A549 (cell line): ENCODE measurements around the gene UNC5CL. TPM values are rescaled to one million over a fixed set of nuclear protein-coding genes. Genes with fewer than 3 reads are reported as not detected.

Experiments used
- ATAC-seq, 2 experiments: fragments of 200-7000 bp in 1 of 2; fragments of >200 bp in 1 of 2; cut with Nextera tagmentation in 1 of 2; cut with Tn5 transposase in 1 of 2; 3 replicates each; pipeline versions ENCODE4 v1.8.0 to v1.9.1; 2018 to 2020; ENCODE audit warnings: mild to moderate bottlenecking in 1 of 2, moderate library complexity in 1 of 2
- CTCF ChIA-PET: fragments of 300-600 bp; sonication (Branson Sonifier 250); formaldehyde crosslinking; extraction: SDS; loops from one replicate; lab custom pipeline; 2021; ENCODE audit warnings: antibody characterized with exemption, inconsistent platforms; lab: Yijun Ruan, JAX
- POLR2A ChIA-PET: fragments of 350-600 bp; formaldehyde crosslinking; extraction: SDS; loops from one replicate; lab custom pipeline; 2021; ENCODE audit warnings: antibody characterized with exemption, inconsistent platforms; lab: Yijun Ruan, JAX
- DNase-seq, 2 experiments: peaks; one replicate each; pipeline versions ENCODE4 v3.0.0 to v3.0.0-alpha.2; 2011 to 2016; ENCODE audit warnings: low read depth in 1 of 2, low spot score in 1 of 2
- FAIRE-seq: peaks from 2 replicates; lab custom pipeline; 2011; peaks lifted over from hg19 to GRCh38; lab: Jason Lieb, UNC
- H3K27ac ChIP-seq, 2 experiments: fragments of >200 bp; sonication (Bioruptor Twin); formaldehyde crosslinking; 3 replicates each; pipeline ENCODE4 v1.5.1; 2016 to 2017
- H3K4me1 ChIP-seq: fragments of >200 bp; sonication (Bioruptor Twin); formaldehyde crosslinking; 3 replicates; pipeline ENCODE4 v1.6.1; 2016
- H3K4me2 ChIP-seq: fragments of >200 bp; sonication (Bioruptor Twin); formaldehyde crosslinking; 3 replicates; pipeline ENCODE4 v1.6.1; 2016
- H3K4me3 ChIP-seq: fragments of >200 bp; sonication (Bioruptor Twin); formaldehyde crosslinking; 3 replicates; pipeline ENCODE4 v1.5.1; 2016
- H3K9me3 ChIP-seq: fragments of >200 bp; sonication (Bioruptor Twin); formaldehyde crosslinking; 3 replicates; pipeline ENCODE4 v1.6.1; 2016
- ATOH8 ChIP-seq: fragments of 250-450 bp; sonication (Bioruptor Pico); IDR thresholded peaks from 2 replicates; pipeline ENCODE4 v1.5.0; 2020; ENCODE audit warnings: low read depth, mild to moderate bottlenecking, moderate library complexity
- CHD2 ChIP-seq: fragments of 150-350 bp; IDR thresholded peaks from 2 replicates; pipeline ENCODE4 v1.6.1; 2014; ENCODE audit warnings: low read length; ENCODE audit not compliant: partially characterized antibody
- ESRRA ChIP-seq: fragments of 150-350 bp; IDR thresholded peaks from 2 replicates; pipeline ENCODE4 v1.6.1; 2014; ENCODE audit warnings: mild to moderate bottlenecking, low read length, borderline replicate concordance
- FOSB ChIP-seq: fragments of 250-450 bp; sonication (Bioruptor Pico); IDR thresholded peaks from 2 replicates; pipeline ENCODE4 v1.5.0; 2020; ENCODE audit warnings: mild to moderate bottlenecking, moderate library complexity
- GATA3 ChIP-seq: IDR thresholded peaks from 2 replicates; pipeline ENCODE4 v1.6.1; 2012; ENCODE audit warnings: borderline replicate concordance
- HEYL ChIP-seq: fragments of 250-450 bp; sonication (Bioruptor Pico); IDR thresholded peaks from 2 replicates; pipeline ENCODE4 v1.8.0; 2021; ENCODE audit warnings: mild to moderate bottlenecking, moderate library complexity
- KDM1A ChIP-seq: fragments of 200-600 bp; sonication (generic); IDR thresholded peaks from 2 replicates; pipeline ENCODE4 v1.6.1; 2016; ENCODE audit warnings: low read depth, mild to moderate bottlenecking
- KDM5A ChIP-seq: fragments of 200-600 bp; sonication (generic); IDR thresholded peaks from 2 replicates; pipeline ENCODE4 v1.6.1; 2016; ENCODE audit warnings: antibody characterized with exemption, mild to moderate bottlenecking
- MAX ChIP-seq: IDR thresholded peaks from 2 replicates; pipeline ENCODE4 v1.6.1; 2012
- MYC ChIP-seq: IDR thresholded peaks from 2 replicates; pipeline ENCODE4 v1.6.1; 2012; ENCODE audit warnings: mild to moderate bottlenecking, inconsistent platforms, low read length, improper control_type of control experiment, borderline replicate concordance
- NFE2L2 ChIP-seq: fragments of 150-350 bp; conservative IDR thresholded peaks from 2 replicates; pipeline ENCODE4 v1.6.1; 2014; ENCODE audit warnings: low read length
- NPAS2 ChIP-seq: fragments of 250-450 bp; sonication (Bioruptor Pico); IDR thresholded peaks from 2 replicates; pipeline ENCODE4 v1.8.0; 2022; ENCODE audit warnings: mild to moderate bottlenecking, moderate library complexity, borderline replicate concordance
- PHF8 ChIP-seq: fragments of 200-600 bp; sonication (generic); IDR thresholded peaks from 2 replicates; pipeline ENCODE4 v1.6.1; 2016; ENCODE audit warnings: low read depth, mild to moderate bottlenecking, antibody characterized with exemption, moderate library complexity, borderline replicate concordance
- POLR2A ChIP-seq: IDR thresholded peaks from 2 replicates; pipeline ENCODE4 v1.6.1; 2012; ENCODE audit warnings: mild to moderate bottlenecking, low read length
- POLR2AphosphoS2 ChIP-seq: conservative IDR thresholded peaks from 2 replicates; pipeline ENCODE4 v1.6.1; 2012; ENCODE audit warnings: low read length, improper control_type of control experiment, inconsistent platforms
- RAD21 ChIP-seq, 2 experiments: fragments of >200 bp in 1 of 2; sonication (Bioruptor Twin) in 1 of 2; formaldehyde crosslinking in 1 of 2; IDR thresholded peaks in 1 of 2; conservative IDR thresholded peaks in 1 of 2; 2 replicates in 1 of 2; 3 replicates in 1 of 2; pipeline ENCODE4 v1.6.1; 2012 to 2018; ENCODE audit warnings: inconsistent platforms in 1 of 2
- RARB ChIP-seq: fragments of 250-450 bp; sonication (Bioruptor Pico); IDR thresholded peaks from 2 replicates; pipeline ENCODE4 v1.8.0; 2021; ENCODE audit warnings: mild to moderate bottlenecking, moderate library complexity
- RCOR1 ChIP-seq: fragments of 150-350 bp; IDR thresholded peaks from 2 replicates; pipeline ENCODE4 v1.6.1; 2014; ENCODE audit warnings: antibody characterized with exemption, low read length, low read depth
- RFX5 ChIP-seq: fragments of 450-650 bp; IDR thresholded peaks from 2 replicates; pipeline ENCODE4 v1.7.1; 2014; ENCODE audit warnings: antibody characterized with exemption, mild to moderate bottlenecking, moderate library complexity
- SMC3 ChIP-seq: fragments of >200 bp; sonication (Bioruptor Twin); formaldehyde crosslinking; IDR thresholded peaks from 3 replicates; pipeline ENCODE4 v1.6.1; 2018; ENCODE audit warnings: inconsistent platforms
- ZC3H11A ChIP-seq: fragments of 450-650 bp; IDR thresholded peaks from 2 replicates; pipeline ENCODE4 v1.6.1; 2014; ENCODE audit warnings: antibody characterized with exemption, mild to moderate bottlenecking
- ZFP36 ChIP-seq: fragments of 450-650 bp; IDR thresholded peaks from 2 replicates; pipeline ENCODE4 v1.6.1; 2014; ENCODE audit warnings: borderline replicate concordance; ENCODE audit not compliant: partially characterized antibody
- ZSCAN20 ChIP-seq: fragments of 250-450 bp; sonication (Bioruptor Pico); IDR thresholded peaks from 2 replicates; pipeline ENCODE4 v1.8.0; 2022; ENCODE audit warnings: mild to moderate bottlenecking, moderate library complexity
- WGBS: methylation state at CpG from one replicate; pipeline ENCODE4 v1.1.6; 2017; ENCODE audit errors: missing lambda C conversion rate; 5-methylcytosine and 5-hydroxymethylcytosine counted together
- polyA plus RNA-seq, 4 experiments: library from polyadenylated mRNA; depleted of rRNA in 3 of 4; stranded (reverse); fragments of >200 nt; fragmentation: RNase III in 1 of 4; extraction: RNeasy Plus Mini Kit Qiagen cat#74134 plus additional on column Dnase treatment in 1 of 4; gene quantifications; 2 replicates in 3 of 4; 3 replicates in 1 of 4; pipeline ENCODE4 v1.2.3, GENCODE V29; 2011 to 2017
- TF ChIP-seq, protein P1 (sequence below): fragments of 150-350 bp; IDR thresholded peaks from 2 replicates; pipeline ENCODE4 v1.6.1; 2014; ENCODE audit warnings: low read depth, mild to moderate bottlenecking, low read length
- TF ChIP-seq, protein P2 (sequence below): fragments of 200-600 bp; sonication (generic); IDR thresholded peaks from 2 replicates; pipeline ENCODE4 v1.6.1; 2016; ENCODE audit warnings: antibody characterized with exemption, mild to moderate bottlenecking, moderate library complexity
- TF ChIP-seq, protein P3 (sequence below): IDR thresholded peaks from 2 replicates; pipeline ENCODE4 v1.6.1; 2012; ENCODE audit warnings: low read depth, borderline replicate concordance
- TF ChIP-seq, protein P4 (sequence below): IDR thresholded peaks from 2 replicates; pipeline ENCODE4 v1.6.1; 2012
- TF ChIP-seq, protein P5 (sequence below): fragments of 250-450 bp; sonication (Bioruptor Pico); IDR thresholded peaks from 2 replicates; pipeline ENCODE4 v1.5.0; 2021; ENCODE audit warnings: mild to moderate bottlenecking, moderate library complexity, borderline replicate concordance

The UNC5CL gene
- polyA plus RNA-seq, 2 of the 4 experiments (the other 2 are of a cell fraction): 1.1 to 2.8 TPM

GRCh38 chr6:41022294-41022693, 16.7 kb downstream of the UNC5CL start:
- Histone ChIP-seq H3K4me3 (no peak overlapping the region), H3K4me2 (peak overlapping the region; percentile 62), H3K9me3 (peaks cover 6% of the 10 kb centered on the region; the same call in 1 of the 3 replicates), H3K4me1 (peaks cover 27% of the 10 kb centered on the region), H3K27ac (peak overlapping the region; percentile 74 to 80)
- ATAC-seq: 0 out of 6 replicates have a peak, but pooled peaks of 1 of the 2 experiments have one; percentile 12
- ChIA-PET POLR2A (no interaction called here), CTCF (interaction anchor here (0.6 to 8.0 kb wide), 12 partner anchors 14 to 409 kb away, joined by 3 to 71 read pairs (median 4); partner anchors contain the start of gene UNC5CL)
- no peak for FAIRE-seq
- TF ChIP-seq RAD21 (conservative IDR thresholded peaks at IDR 0.05 in 1 of 2, IDR thresholded peaks at IDR 0.05 in 1 of 2) (no peak), RARB (no peak), ATOH8 (CRISPR knock-in tag) (no peak), ESRRA (no peak), RFX5 (no peak), PHF8 (no peak), FOSB (CRISPR knock-in tag) (no peak), POLR2A (no peak), CHD2 (no peak), POLR2AphosphoS2 (no peak), ZSCAN20 (CRISPR knock-in tag) (no peak), ZC3H11A (no peak), KDM5A (no peak), KDM1A (no peak), NFE2L2 (no peak), MYC (no peak)
- TF ChIP-seq, protein P1, sequence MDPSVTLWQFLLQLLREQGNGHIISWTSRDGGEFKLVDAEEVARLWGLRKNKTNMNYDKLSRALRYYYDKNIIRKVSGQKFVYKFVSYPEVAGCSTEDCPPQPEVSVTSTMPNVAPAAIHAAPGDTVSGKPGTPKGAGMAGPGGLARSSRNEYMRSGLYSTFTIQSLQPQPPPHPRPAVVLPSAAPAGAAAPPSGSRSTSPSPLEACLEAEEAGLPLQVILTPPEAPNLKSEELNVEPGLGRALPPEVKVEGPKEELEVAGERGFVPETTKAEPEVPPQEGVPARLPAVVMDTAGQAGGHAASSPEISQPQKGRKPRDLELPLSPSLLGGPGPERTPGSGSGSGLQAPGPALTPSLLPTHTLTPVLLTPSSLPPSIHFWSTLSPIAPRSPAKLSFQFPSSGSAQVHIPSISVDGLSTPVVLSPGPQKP: no peak
- TF ChIP-seq, protein P2, sequence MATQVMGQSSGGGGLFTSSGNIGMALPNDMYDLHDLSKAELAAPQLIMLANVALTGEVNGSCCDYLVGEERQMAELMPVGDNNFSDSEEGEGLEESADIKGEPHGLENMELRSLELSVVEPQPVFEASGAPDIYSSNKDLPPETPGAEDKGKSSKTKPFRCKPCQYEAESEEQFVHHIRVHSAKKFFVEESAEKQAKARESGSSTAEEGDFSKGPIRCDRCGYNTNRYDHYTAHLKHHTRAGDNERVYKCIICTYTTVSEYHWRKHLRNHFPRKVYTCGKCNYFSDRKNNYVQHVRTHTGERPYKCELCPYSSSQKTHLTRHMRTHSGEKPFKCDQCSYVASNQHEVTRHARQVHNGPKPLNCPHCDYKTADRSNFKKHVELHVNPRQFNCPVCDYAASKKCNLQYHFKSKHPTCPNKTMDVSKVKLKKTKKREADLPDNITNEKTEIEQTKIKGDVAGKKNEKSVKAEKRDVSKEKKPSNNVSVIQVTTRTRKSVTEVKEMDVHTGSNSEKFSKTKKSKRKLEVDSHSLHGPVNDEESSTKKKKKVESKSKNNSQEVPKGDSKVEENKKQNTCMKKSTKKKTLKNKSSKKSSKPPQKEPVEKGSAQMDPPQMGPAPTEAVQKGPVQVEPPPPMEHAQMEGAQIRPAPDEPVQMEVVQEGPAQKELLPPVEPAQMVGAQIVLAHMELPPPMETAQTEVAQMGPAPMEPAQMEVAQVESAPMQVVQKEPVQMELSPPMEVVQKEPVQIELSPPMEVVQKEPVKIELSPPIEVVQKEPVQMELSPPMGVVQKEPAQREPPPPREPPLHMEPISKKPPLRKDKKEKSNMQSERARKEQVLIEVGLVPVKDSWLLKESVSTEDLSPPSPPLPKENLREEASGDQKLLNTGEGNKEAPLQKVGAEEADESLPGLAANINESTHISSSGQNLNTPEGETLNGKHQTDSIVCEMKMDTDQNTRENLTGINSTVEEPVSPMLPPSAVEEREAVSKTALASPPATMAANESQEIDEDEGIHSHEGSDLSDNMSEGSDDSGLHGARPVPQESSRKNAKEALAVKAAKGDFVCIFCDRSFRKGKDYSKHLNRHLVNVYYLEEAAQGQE: no peak
- TF ChIP-seq, protein P3, sequence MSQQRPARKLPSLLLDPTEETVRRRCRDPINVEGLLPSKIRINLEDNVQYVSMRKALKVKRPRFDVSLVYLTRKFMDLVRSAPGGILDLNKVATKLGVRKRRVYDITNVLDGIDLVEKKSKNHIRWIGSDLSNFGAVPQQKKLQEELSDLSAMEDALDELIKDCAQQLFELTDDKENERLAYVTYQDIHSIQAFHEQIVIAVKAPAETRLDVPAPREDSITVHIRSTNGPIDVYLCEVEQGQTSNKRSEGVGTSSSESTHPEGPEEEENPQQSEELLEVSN: no peak
- DNase-seq: no peak

DNA sequence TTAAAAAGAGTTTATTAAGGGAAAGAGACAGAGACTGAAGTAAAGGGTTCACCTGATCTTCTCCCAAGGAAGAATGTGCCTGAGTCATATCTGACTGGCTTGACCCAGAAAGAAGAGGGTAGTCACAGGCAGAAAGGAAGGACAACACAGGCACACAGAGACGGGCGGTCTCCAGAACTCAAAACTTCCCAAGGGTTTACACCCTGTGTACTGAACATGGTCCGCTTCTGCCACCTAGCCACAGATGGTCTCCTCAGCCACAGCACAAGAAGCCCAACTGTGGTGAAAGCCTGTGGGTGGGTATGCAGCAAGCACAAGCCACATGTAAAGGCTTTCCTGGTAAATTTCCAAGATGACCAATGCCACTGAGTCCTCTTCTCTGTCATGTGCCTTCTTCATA, 17.2 kb downstream of the UNC5CL start:
- Histone ChIP-seq H3K27ac (peak overlapping the region; percentile 74 to 80), H3K4me2 (peak overlapping the region; percentile 62), H3K4me1 (peaks cover 30% of the 10 kb centered on the region), H3K4me3 (no peak overlapping the region), H3K9me3 (peaks cover 6% of the 10 kb centered on the region; the same call in 1 of the 3 replicates)
- DNase-seq: peak; percentile 45 to 83
- WGBS: 17% methylated on average over 3 of the region's 3 CpGs
- ATAC-seq: peak; percentile 98
- CTCF ChIA-PET: interaction anchor here (0.6 to 8.0 kb wide), 12 partner anchors 15 to 175 kb away, joined by 3 to 71 read pairs (median 4); partner anchors contain the start of gene UNC5CL
- no peak for FAIRE-seq
- POLR2A ChIA-PET: no interaction called here
- TF ChIP-seq ATOH8 (CRISPR knock-in tag) (no peak), FOSB (CRISPR knock-in tag) (no peak), ZC3H11A (no peak), NPAS2 (CRISPR knock-in tag) (no peak), MAX (peak; percentile 39; the same call in 1 of the 2 replicates), RCOR1 (no peak), HEYL (no peak), ZFP36 (no peak), GATA3 (no peak), SMC3 (peak; percentile 87)
- TF ChIP-seq, protein P4, sequence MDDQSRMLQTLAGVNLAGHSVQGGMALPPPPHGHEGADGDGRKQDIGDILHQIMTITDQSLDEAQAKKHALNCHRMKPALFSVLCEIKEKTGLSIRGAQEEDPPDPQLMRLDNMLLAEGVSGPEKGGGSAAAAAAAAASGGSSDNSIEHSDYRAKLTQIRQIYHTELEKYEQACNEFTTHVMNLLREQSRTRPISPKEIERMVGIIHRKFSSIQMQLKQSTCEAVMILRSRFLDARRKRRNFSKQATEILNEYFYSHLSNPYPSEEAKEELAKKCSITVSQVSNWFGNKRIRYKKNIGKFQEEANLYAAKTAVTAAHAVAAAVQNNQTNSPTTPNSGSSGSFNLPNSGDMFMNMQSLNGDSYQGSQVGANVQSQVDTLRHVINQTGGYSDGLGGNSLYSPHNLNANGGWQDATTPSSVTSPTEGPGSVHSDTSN: no peak
- TF ChIP-seq, protein P5, sequence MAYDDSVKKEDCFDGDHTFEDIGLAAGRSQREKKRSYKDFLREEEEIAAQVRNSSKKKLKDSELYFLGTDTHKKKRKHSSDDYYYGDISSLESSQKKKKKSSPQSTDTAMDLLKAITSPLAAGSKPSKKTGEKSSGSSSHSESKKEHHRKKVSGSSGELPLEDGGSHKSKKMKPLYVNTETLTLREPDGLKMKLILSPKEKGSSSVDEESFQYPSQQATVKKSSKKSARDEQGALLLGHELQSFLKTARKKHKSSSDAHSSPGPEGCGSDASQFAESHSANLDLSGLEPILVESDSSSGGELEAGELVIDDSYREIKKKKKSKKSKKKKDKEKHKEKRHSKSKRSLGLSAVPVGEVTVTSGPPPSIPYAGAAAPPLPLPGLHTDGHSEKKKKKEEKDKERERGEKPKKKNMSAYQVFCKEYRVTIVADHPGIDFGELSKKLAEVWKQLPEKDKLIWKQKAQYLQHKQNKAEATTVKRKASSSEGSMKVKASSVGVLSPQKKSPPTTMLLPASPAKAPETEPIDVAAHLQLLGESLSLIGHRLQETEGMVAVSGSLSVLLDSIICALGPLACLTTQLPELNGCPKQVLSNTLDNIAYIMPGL (CRISPR knock-in tag): no peak
